Prostate gland (tissue), 2 donors: Measurements from ENCODE around the gene DCP2.

Source experiments
- POLR2A ChIP-seq: fragments of 450-650 bp; IDR thresholded peaks from one replicate; pipeline ENCODE4 v1.6.1; 2016; ENCODE audit warnings: antibody characterized with exemption, mild to moderate bottlenecking
- POLR2AphosphoS5 ChIP-seq: sonication (generic); formaldehyde crosslinking; IDR thresholded peaks from one replicate; pipeline ENCODE4 v1.6.1; 2017; ENCODE audit warnings: antibody characterized with exemption
- TF ChIP-seq, protein P1 (sequence below), 4 experiments: fragments of 200-600 bp in 2 of 4; fragments of 450-650 bp in 2 of 4; sonication (generic) in 2 of 4; IDR thresholded peaks; 1 replicate in 3 of 4; 2 replicates in 1 of 4; pipeline ENCODE4 v1.5.1; 2016 to 2019; ENCODE audit warnings: antibody characterized with exemption in 4 of 4, mild to moderate bottlenecking in 2 of 4, moderate library complexity in 2 of 4

DNA sequence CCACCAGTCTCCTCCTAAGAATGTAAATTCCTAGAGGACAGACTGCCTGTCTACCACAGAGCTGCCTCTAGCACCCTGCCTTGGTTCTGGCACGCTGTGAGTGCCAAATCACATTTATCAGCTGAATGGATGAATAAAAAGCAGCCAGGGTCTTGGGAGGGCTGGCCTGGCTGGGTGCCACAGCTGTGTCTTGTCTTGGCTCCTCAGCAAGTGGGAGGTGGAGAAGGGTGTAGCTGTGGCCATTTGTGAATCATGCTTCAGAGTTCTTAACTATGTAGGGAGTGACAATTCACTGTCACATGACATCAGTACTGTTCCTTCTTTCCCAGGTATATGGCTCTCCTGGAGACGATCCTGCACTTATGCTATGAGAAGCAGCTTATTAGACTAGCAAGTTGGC, 70.6 kb downstream of the DCP2 start:
- no peak for TF ChIP-seq POLR2A
- TF ChIP-seq, protein P1, sequence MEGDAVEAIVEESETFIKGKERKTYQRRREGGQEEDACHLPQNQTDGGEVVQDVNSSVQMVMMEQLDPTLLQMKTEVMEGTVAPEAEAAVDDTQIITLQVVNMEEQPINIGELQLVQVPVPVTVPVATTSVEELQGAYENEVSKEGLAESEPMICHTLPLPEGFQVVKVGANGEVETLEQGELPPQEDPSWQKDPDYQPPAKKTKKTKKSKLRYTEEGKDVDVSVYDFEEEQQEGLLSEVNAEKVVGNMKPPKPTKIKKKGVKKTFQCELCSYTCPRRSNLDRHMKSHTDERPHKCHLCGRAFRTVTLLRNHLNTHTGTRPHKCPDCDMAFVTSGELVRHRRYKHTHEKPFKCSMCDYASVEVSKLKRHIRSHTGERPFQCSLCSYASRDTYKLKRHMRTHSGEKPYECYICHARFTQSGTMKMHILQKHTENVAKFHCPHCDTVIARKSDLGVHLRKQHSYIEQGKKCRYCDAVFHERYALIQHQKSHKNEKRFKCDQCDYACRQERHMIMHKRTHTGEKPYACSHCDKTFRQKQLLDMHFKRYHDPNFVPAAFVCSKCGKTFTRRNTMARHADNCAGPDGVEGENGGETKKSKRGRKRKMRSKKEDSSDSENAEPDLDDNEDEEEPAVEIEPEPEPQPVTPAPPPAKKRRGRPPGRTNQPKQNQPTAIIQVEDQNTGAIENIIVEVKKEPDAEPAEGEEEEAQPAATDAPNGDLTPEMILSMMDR (IDR thresholded peaks at IDR 0.05), result no peak
- no peak for TF ChIP-seq POLR2AphosphoS5
